ENCODE results near the gene IL12RB2. TPM values are rescaled to one million over a fixed set of nuclear protein-coding genes. Genes with fewer than 3 reads are reported as not detected.

IL12RB2 gene, protein sequence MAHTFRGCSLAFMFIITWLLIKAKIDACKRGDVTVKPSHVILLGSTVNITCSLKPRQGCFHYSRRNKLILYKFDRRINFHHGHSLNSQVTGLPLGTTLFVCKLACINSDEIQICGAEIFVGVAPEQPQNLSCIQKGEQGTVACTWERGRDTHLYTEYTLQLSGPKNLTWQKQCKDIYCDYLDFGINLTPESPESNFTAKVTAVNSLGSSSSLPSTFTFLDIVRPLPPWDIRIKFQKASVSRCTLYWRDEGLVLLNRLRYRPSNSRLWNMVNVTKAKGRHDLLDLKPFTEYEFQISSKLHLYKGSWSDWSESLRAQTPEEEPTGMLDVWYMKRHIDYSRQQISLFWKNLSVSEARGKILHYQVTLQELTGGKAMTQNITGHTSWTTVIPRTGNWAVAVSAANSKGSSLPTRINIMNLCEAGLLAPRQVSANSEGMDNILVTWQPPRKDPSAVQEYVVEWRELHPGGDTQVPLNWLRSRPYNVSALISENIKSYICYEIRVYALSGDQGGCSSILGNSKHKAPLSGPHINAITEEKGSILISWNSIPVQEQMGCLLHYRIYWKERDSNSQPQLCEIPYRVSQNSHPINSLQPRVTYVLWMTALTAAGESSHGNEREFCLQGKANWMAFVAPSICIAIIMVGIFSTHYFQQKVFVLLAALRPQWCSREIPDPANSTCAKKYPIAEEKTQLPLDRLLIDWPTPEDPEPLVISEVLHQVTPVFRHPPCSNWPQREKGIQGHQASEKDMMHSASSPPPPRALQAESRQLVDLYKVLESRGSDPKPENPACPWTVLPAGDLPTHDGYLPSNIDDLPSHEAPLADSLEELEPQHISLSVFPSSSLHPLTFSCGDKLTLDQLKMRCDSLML
- total RNA-seq: 1 to 10 TPM; 1.3 to 7.6 (median 3.5) TPM

DNA sequence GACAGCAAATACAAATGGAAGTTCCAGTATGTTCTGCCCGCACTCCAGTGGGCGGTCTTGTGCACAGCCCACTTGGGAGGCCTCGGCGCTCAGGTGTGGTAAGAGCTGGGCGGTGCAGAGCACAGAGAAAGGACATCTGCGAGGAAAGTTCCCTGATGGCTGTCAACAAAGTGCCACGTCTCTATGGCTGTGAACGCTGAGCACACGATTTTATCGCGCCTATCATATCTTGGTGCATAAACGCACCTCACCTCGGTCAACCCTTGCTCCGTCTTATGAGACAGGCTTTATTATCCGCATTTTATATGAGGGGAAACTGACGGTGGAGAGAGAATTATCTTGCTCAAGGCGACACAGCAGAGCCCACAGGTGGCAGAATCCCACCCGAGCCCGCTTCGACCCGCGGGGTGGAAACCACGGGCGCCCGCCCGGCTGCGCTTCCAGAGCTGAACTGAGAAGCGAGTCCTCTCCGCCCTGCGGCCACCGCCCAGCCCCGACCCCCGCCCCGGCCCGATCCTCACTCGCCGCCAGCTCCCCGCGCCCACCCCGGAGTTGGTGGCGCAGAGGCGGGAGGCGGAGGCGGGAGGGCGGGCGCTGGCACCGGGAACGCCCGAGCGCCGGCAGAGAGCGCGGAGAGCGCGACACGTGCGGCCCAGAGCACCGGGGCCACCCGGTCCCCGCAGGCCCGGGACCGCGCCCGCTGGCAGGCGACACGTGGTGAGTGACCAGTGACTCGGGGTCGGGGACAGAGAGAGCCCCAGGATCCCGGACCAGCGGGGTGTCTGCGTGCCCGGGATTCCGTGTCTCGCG, at the start of gene IL12RB2:
TSS of gene IL12RB2 (plus strand) at position 623 of the 810 bp plus-strand sequence. CDS start 12,496 bp downstream, outside the sequence.
- no peak for TF ChIP-seq POLR2A (IDR thresholded peaks at IDR 0.05)
- TF ChIP-seq, protein P1, sequence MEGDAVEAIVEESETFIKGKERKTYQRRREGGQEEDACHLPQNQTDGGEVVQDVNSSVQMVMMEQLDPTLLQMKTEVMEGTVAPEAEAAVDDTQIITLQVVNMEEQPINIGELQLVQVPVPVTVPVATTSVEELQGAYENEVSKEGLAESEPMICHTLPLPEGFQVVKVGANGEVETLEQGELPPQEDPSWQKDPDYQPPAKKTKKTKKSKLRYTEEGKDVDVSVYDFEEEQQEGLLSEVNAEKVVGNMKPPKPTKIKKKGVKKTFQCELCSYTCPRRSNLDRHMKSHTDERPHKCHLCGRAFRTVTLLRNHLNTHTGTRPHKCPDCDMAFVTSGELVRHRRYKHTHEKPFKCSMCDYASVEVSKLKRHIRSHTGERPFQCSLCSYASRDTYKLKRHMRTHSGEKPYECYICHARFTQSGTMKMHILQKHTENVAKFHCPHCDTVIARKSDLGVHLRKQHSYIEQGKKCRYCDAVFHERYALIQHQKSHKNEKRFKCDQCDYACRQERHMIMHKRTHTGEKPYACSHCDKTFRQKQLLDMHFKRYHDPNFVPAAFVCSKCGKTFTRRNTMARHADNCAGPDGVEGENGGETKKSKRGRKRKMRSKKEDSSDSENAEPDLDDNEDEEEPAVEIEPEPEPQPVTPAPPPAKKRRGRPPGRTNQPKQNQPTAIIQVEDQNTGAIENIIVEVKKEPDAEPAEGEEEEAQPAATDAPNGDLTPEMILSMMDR (IDR thresholded peaks at IDR 0.05): no peak
- DNase-seq: no peak

DNA sequence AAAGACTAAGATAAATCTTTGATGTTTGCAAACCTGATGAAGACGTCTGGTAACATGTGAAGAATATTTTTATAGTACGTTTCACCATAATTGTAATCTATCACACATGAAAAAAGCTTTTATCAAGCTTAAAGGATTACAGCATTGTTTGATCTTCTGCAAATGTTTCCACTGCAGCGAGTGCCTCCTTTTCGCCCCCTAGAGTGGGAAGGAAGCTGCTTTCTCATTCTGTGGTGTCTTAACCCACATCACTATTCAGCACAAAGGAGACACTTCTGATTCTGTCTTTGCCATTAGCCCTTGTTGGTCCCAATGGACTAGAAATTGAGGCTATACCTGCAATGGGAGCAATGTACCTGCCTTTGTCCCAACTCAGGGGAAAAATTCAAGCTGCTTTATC, 46.0 kb upstream of the IL12RB2 start:
- TF ChIP-seq, protein P1 (IDR thresholded peaks at IDR 0.05): peak in 1 of 6 experiments; percentile 5
- TF ChIP-seq POLR2A (IDR thresholded peaks at IDR 0.05): no peak
- no peak for DNase-seq
- peaks cover 0 to 9% (median 0%) of the 10 kb centered on the region in 3 donors for H3K4me1 ChIP-seq
- intact Hi-C loops (cut with DNase I): no loop called here
- H3K27ac ChIP-seq: no peak overlapping the region
- 21 to 28% methylated on average over 4 of the region's 4 CpGs for WGBS, 2 donors
- no peaks in the 10 kb centered on the region for H3K9me3 ChIP-seq
- H3K4me3 ChIP-seq: no peak overlapping the region
- H3K27me3 ChIP-seq: no peaks in the 10 kb centered on the region
- H3K36me3 ChIP-seq: no peaks in the 10 kb centered on the region

More for the DNA sequence above, at the start of gene IL12RB2:
- peaks cover 0 to 24% (median 0%) of the 10 kb centered on the region in 4 donors for H3K27me3 ChIP-seq
- H3K4me3 ChIP-seq: peak within 1 kb of the TSS; percentile 46 to 71 (median 57)
- peak within 1 kb of the TSS in 2 of 4 donors; percentile 35 to 42 for H3K27ac ChIP-seq
- WGBS, 2 donors: 3 to 6% methylated on average over 16 to 17 of the region's 75 CpGs
- H3K4me1 ChIP-seq: peaks cover 0 to 18% (median 4%) of the 10 kb centered on the region in 3 donors
- intact Hi-C loops (cut with DNase I): no loop called here
- no peaks in the 10 kb centered on the region for H3K9me3 ChIP-seq
- H3K36me3 ChIP-seq: no peaks in the 10 kb centered on the region

DNA sequence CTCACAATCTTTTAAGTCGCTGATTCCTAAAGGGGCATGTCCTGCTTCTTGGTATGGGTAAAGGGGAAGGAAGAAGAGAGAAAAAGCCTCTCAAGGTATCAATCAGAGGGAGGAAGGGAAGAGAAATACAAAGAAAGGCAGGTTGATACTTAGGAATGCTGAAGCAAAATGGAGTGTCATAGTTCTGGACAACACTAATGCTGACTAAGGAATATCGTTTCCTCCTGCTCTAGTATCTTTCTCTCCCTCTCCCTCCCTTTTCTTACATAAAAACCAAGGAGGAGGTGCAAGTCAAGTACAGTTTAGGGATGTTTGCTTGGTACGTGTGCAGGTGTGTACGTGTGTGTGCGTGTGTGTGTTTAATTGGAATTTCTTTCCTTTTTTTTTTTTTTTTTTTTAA, 44.9 kb upstream of the IL12RB2 start:
- no peaks in the 10 kb centered on the region for H3K36me3 ChIP-seq
- DNase-seq: no peak
- TF ChIP-seq, protein P1 (IDR thresholded peaks at IDR 0.05): no peak
- no peak for TF ChIP-seq POLR2A (IDR thresholded peaks at IDR 0.05)
- H3K4me1 ChIP-seq: no peaks in the 10 kb centered on the region
- intact Hi-C loops (cut with DNase I): no loop called here
- H3K4me3 ChIP-seq: no peak overlapping the region
- no peak overlapping the region for H3K27ac ChIP-seq
- H3K9me3 ChIP-seq: no peaks in the 10 kb centered on the region
- H3K27me3 ChIP-seq: no peaks in the 10 kb centered on the region
- 73 to 85% methylated on average over 5 of the region's 5 CpGs for WGBS, 2 donors

DNA sequence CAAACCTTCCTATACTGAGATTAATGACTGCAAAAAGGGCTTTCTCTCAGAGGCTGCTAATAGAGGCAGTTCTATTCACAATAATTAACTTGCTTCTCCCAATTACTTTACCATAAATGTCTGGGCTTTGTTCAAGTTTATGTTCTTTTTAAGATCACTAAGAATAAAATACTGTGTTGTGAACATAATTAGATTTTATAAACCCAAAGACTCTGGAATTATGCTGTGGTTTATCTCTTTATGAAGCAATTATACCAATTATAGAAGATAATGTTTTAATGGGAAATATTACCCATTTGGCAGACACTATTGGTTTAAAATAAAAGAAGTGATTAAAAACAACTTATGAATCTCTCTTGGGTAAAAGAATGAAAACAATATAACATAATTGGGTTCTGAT, 43.5 kb upstream of the IL12RB2 start:
- intact Hi-C loops (cut with DNase I): no loop called here
- Histone ChIP-seq H3K4me3 (no peak overlapping the region), H3K27ac (no peak overlapping the region), H3K4me1 (no peaks in the 10 kb centered on the region), H3K36me3 (no peaks in the 10 kb centered on the region), H3K9me3 (no peaks in the 10 kb centered on the region), H3K27me3 (no peaks in the 10 kb centered on the region)
- no peak for TF ChIP-seq POLR2A (IDR thresholded peaks at IDR 0.05)
- TF ChIP-seq, protein P1 (IDR thresholded peaks at IDR 0.05): no peak
- no peak for DNase-seq
